Islet of Langerhans (tissue), 1 donor: ENCODE results near the gene PRKN.

ENCODE experiments used
- FAIRE-seq: peaks from one replicate; lab custom pipeline; 2011; peaks lifted over from hg19 to GRCh38; lab: Jason Lieb, UNC

Gene PRKN

GRCh38 chr6:161701056-161701455 lies 1026.5 kb downstream of the PRKN start:
- FAIRE-seq, result no peak

GRCh38 chr6:161696801-161697200 lies 1030.8 kb downstream of the PRKN start:
- FAIRE-seq, result no peak

GRCh38 chr6:161694995-161695394 lies 1032.6 kb downstream of the PRKN start:
- FAIRE-seq, result no peak

GRCh38 chr6:161686655-161687054 lies 1040.9 kb downstream of the PRKN start:
- FAIRE-seq, result no peak

GRCh38 chr6:161684731-161685475 lies 1042.7 kb downstream of the PRKN start:
- no peak for FAIRE-seq

GRCh38 chr6:161683400-161683799 lies 1044.2 kb downstream of the PRKN start:
- FAIRE-seq, result no peak

GRCh38 chr6:161682982-161683381 lies 1044.6 kb downstream of the PRKN start:
- FAIRE-seq, result no peak

- no peak for FAIRE-seq
Observed at GRCh38 chr6:161679980-161680538, 1047.5 kb downstream of the PRKN start.

- FAIRE-seq, result no peak
Observed at GRCh38 chr6:161677188-161677587, 1050.4 kb downstream of the PRKN start.

GRCh38 chr6:161676586-161676985 lies 1051.0 kb downstream of the PRKN start:
- FAIRE-seq, result no peak

- no peak for FAIRE-seq
Observed at GRCh38 chr6:161674930-161675682, 1052.5 kb downstream of the PRKN start.

- no peak for FAIRE-seq
Observed at GRCh38 chr6:161673026-161673425, 1054.5 kb downstream of the PRKN start.

- FAIRE-seq, result no peak
Observed at GRCh38 chr6:161671117-161671516, 1056.4 kb downstream of the PRKN start.

GRCh38 chr6:161668665-161669064 lies 1058.9 kb downstream of the PRKN start:
- FAIRE-seq, result no peak

- FAIRE-seq, result no peak
Observed at GRCh38 chr6:161667957-161668356, 1059.6 kb downstream of the PRKN start.

- FAIRE-seq, result no peak
Observed at GRCh38 chr6:161663682-161664081, 1063.9 kb downstream of the PRKN start.

- FAIRE-seq, result no peak
Observed at GRCh38 chr6:161660666-161661571, 1066.6 kb downstream of the PRKN start.

- FAIRE-seq, result no peak
Observed at GRCh38 chr6:161658211-161658610, 1069.4 kb downstream of the PRKN start.

GRCh38 chr6:161654209-161654608 lies 1073.4 kb downstream of the PRKN start:
- FAIRE-seq, result no peak

GRCh38 chr6:161651949-161652348 lies 1075.6 kb downstream of the PRKN start:
- no peak for FAIRE-seq

- FAIRE-seq, result no peak
Observed at GRCh38 chr6:161649841-161650240, 1077.7 kb downstream of the PRKN start.

- no peak for FAIRE-seq
Observed at GRCh38 chr6:161649068-161649467, 1078.5 kb downstream of the PRKN start.
